PFSK-1 (cell line): Measurements from ENCODE around the gene CCIN.

Experiments used
- POLR2AphosphoS5 ChIP-seq: IDR thresholded peaks from 2 replicates; pipeline ENCODE4 v1.6.1; 2012; ENCODE audit warnings: low read depth, mild to moderate bottlenecking, control low read depth, low read length, moderate library complexity
- SIN3A ChIP-seq: IDR thresholded peaks from 2 replicates; pipeline ENCODE4 v1.6.1; 2012; ENCODE audit warnings: mild to moderate bottlenecking, low read length, moderate library complexity, borderline replicate concordance; ENCODE audit not compliant: insufficient read depth

GRCh38 chr9:36214571-36214970, 45.4 kb downstream of the CCIN start:
- no peak for TF ChIP-seq POLR2AphosphoS5
- no peak for TF ChIP-seq SIN3A
